ENCODE measurements around the gene ODF4.

GRCh38 chr17:8393470-8394231, 54.0 kb downstream of the ODF4 start:
- TF ChIP-seq CHD1 (IDR thresholded peaks at IDR 0.05; ENCODE audit: low read depth, low read length) (no peak), USF2 (IDR thresholded peaks at IDR 0.05; ENCODE audit: low read depth, low read length) (no peak), POLR2A (IDR thresholded peaks at IDR 0.05; ENCODE audit: low read depth, low read length) (no peak), RFX5 (IDR thresholded peaks at IDR 0.05; ENCODE audit: low read depth, low read length) (no peak), BHLHE40 (IDR thresholded peaks at IDR 0.05; ENCODE audit: low read depth, low read length) (no peak), NFE2L2 (IDR thresholded peaks at IDR 0.05; ENCODE audit: low read depth, low read length) (no peak), RCOR1 (IDR thresholded peaks at IDR 0.05; ENCODE audit: insufficient replicate concordance, low read length) (no peak), SMC3 (IDR thresholded peaks at IDR 0.05; ENCODE audit: low read depth, low read length) (no peak), RAD21 (IDR thresholded peaks at IDR 0.05; ENCODE audit: low read length) (no peak), FOS (IDR thresholded peaks at IDR 0.05; ENCODE audit: low read depth, low read length) (no peak)
- TF ChIP-seq, protein P1, sequence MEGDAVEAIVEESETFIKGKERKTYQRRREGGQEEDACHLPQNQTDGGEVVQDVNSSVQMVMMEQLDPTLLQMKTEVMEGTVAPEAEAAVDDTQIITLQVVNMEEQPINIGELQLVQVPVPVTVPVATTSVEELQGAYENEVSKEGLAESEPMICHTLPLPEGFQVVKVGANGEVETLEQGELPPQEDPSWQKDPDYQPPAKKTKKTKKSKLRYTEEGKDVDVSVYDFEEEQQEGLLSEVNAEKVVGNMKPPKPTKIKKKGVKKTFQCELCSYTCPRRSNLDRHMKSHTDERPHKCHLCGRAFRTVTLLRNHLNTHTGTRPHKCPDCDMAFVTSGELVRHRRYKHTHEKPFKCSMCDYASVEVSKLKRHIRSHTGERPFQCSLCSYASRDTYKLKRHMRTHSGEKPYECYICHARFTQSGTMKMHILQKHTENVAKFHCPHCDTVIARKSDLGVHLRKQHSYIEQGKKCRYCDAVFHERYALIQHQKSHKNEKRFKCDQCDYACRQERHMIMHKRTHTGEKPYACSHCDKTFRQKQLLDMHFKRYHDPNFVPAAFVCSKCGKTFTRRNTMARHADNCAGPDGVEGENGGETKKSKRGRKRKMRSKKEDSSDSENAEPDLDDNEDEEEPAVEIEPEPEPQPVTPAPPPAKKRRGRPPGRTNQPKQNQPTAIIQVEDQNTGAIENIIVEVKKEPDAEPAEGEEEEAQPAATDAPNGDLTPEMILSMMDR (conservative IDR thresholded peaks at IDR 0.05; ENCODE audit: low read depth, low read length) = no peak
